HepG2 (cell line): ENCODE measurements around the gene KCNF1. TPM values are rescaled to one million over a fixed set of nuclear protein-coding genes. Genes with fewer than 3 reads are reported as not detected.

ENCODE experiments used
- ATAC-seq: fragments of 200-7000 bp; cut with Tn5 transposase; 3 replicates; pipeline ENCODE4 v1.9.1; 2020; ENCODE audit warnings: mild to moderate bottlenecking, moderate library complexity
- BruUV-seq: library from RNA; stranded (reverse); fragments of 400-500 nt; replicated peaks from 2 replicates; lab custom pipeline; 2021; lab: Mats Ljungman, UMichigan
- CTCF ChIA-PET: fragments of 300-600 bp; formaldehyde crosslinking; extraction: SDS; loops from one replicate; lab custom pipeline; 2021; ENCODE audit warnings: low total read pairs, inconsistent platforms, low intra/inter-chr PET ratio; lab: Yijun Ruan, JAX
- POLR2A ChIA-PET: fragments of 350-600 bp; sonication (Branson Sonifier 250); formaldehyde crosslinking; loops from one replicate; lab custom pipeline; 2020; ENCODE audit warnings: antibody characterized with exemption, inconsistent platforms; lab: Yijun Ruan, JAX
- DNase-seq: peaks from one replicate; pipeline ENCODE4 v3.0.0-alpha.2; 2015; ENCODE audit warnings: low spot score
- FAIRE-seq: peaks from 3 replicates; lab custom pipeline; 2011; peaks lifted over from hg19 to GRCh38; lab: Jason Lieb, UNC
- H2AFZ ChIP-seq: one replicate; pipeline ENCODE4 v1.6.1; 2011; ENCODE audit warnings: low read length, inconsistent platforms
- H3K27ac ChIP-seq: fragments of 300-600 bp; 3 replicates; pipeline ENCODE4 v1.8.0; 2011; ENCODE audit warnings: mixed run types, mild to moderate bottlenecking, mixed read lengths, low read length, inconsistent platforms; ENCODE audit not compliant: insufficient read depth; ENCODE audit errors: extremely low read length
- H3K27me3 ChIP-seq, 2 experiments: fragments of 200-600 bp in 1 of 2; 2 replicates in 1 of 2; 3 replicates in 1 of 2; pipeline versions ENCODE4 v1.6.0 to v1.8.0; 2011; ENCODE audit warnings: low read length in 2 of 2, mild to moderate bottlenecking in 2 of 2, moderate library complexity in 2 of 2, inconsistent platforms in 1 of 2; ENCODE audit not compliant: insufficient read depth in 2 of 2, control insufficient read depth in 1 of 2
- H3K36me3 ChIP-seq, 2 experiments: fragments of 200-600 bp in 1 of 2; replicated peaks in 1 of 2; 2 replicates in 1 of 2; 3 replicates in 1 of 2; pipeline versions ENCODE4 v1.5.1 to v1.8.0; 2011; ENCODE audit warnings: low read length in 2 of 2, inconsistent platforms in 1 of 2; ENCODE audit not compliant: insufficient read depth in 2 of 2, control insufficient read depth in 1 of 2
- H3K4me1 ChIP-seq: 2 replicates; pipeline ENCODE4 v1.5.1; 2012; ENCODE audit warnings: low read length, inconsistent platforms; ENCODE audit not compliant: insufficient read depth
- H3K4me2 ChIP-seq: 2 replicates; pipeline ENCODE4 v1.6.0; 2011; ENCODE audit warnings: low read depth, low read length, inconsistent platforms
- H3K4me3 ChIP-seq, 3 experiments: fragments of 200-600 bp in 1 of 3; sonication (generic), shearing (Covaris generic) in 1 of 3; replicated peaks in 1 of 3; 2 replicates each; pipeline ENCODE4 v1.5.1; 2011 to 2016; ENCODE audit warnings: low read length in 3 of 3, inconsistent platforms in 2 of 3, low read depth in 2 of 3, mild to moderate bottlenecking in 2 of 3, control low read depth in 1 of 3, mixed read lengths in 1 of 3; ENCODE audit not compliant: insufficient read depth in 1 of 3
- H3K79me2 ChIP-seq: one replicate; pipeline ENCODE4 v1.6.1; 2011; ENCODE audit warnings: low read length, inconsistent platforms; ENCODE audit not compliant: insufficient read depth
- H3K9ac ChIP-seq: 2 replicates; pipeline ENCODE4 v1.6.0; 2011; ENCODE audit warnings: mild to moderate bottlenecking, low read depth, low read length, inconsistent platforms; ENCODE audit not compliant: insufficient read depth
- H3K9me3 ChIP-seq: 2 replicates; pipeline ENCODE4 v1.5.1; 2012; ENCODE audit warnings: mild to moderate bottlenecking, low read length
- H4K20me1 ChIP-seq: 2 replicates; pipeline ENCODE4 v1.6.0; 2011; ENCODE audit warnings: inconsistent platforms, mild to moderate bottlenecking, low read length, moderate library complexity; ENCODE audit not compliant: insufficient read depth
- ARNT2 ChIP-seq: sonication (generic); formaldehyde crosslinking; IDR thresholded peaks from 2 replicates; pipeline ENCODE4 v1.8.0; 2022; ENCODE audit warnings: mild to moderate bottlenecking, low read depth, missing genetic modification reagents, moderate library complexity
- NFKB2 ChIP-seq: sonication (generic); formaldehyde crosslinking; IDR thresholded peaks from 2 replicates; pipeline ENCODE4 v1.4.0; 2020; ENCODE audit warnings: missing genetic modification reagents, borderline replicate concordance
- SYNCRIP ChIP-seq: fragments of 200-400 bp; formaldehyde crosslinking; IDR thresholded peaks from 2 replicates; pipeline ENCODE4 v1.6.1; 2018; ENCODE audit warnings: mild to moderate bottlenecking, low read depth, low read length; ENCODE audit not compliant: insufficient read depth
- ZBTB40 ChIP-seq, 2 experiments: fragments of 450-650 bp in 1 of 2; sonication (generic) in 1 of 2; formaldehyde crosslinking in 1 of 2; IDR thresholded peaks; 2 replicates each; pipeline versions ENCODE4 v1.6.1 to v1.8.0; 2016 to 2022; ENCODE audit warnings: antibody characterized with exemption in 1 of 2, mild to moderate bottlenecking in 1 of 2, missing genetic modification reagents in 1 of 2
- ZNF12 ChIP-seq: sonication (generic); formaldehyde crosslinking; IDR thresholded peaks from 2 replicates; pipeline ENCODE4 v1.5.0; 2020; ENCODE audit warnings: missing genetic modification reagents
- ZNF207 ChIP-seq: fragments of 450-650 bp; IDR thresholded peaks from 2 replicates; pipeline ENCODE4 v1.6.1; 2016; ENCODE audit warnings: antibody characterized with exemption, borderline replicate concordance
- ZNF329 ChIP-seq: sonication (generic); formaldehyde crosslinking; IDR thresholded peaks from 2 replicates; pipeline ENCODE4 v1.9.0; 2021; ENCODE audit warnings: low read depth, mild to moderate bottlenecking, missing genetic modification reagents
- ZNF362 ChIP-seq: sonication (generic); formaldehyde crosslinking; IDR thresholded peaks from 2 replicates; pipeline ENCODE4 v1.4.0; 2020; ENCODE audit warnings: missing genetic modification reagents, mild to moderate bottlenecking, borderline replicate concordance
- ZNF75D ChIP-seq: sonication (generic); formaldehyde crosslinking; IDR thresholded peaks from 2 replicates; pipeline ENCODE4 v1.8.1; 2023; ENCODE audit warnings: missing genetic modification reagents, mild to moderate bottlenecking, borderline replicate concordance
- ZNF850 ChIP-seq: sonication (generic); formaldehyde crosslinking; conservative IDR thresholded peaks from 2 replicates; pipeline ENCODE4 v1.9.0; 2021; ENCODE audit warnings: mild to moderate bottlenecking, missing genetic modification reagents
- WGBS: methylation state at CpG from one replicate; pipeline ENCODE4 v1.1.6; 2017; ENCODE audit warnings: low lambda C conversion rate; 5-methylcytosine and 5-hydroxymethylcytosine counted together
- in situ Hi-C: cut with HindIII; loops from 2 replicates; pipeline ENCODE4 v1.10.0; 2017; ENCODE audit warnings: low pct_unique_long_range_greater_than_20kb; ENCODE audit not compliant: extremely low pct_ligation_motif_present
- intact Hi-C: fragments of 100-400 bp; cut with micrococcal nuclease; formaldehyde crosslinking; loops from one replicate; pipeline ENCODE4 v1.10.0; 2022; ENCODE audit not compliant: unreplicated experiment
- polyA plus RNA-seq, 8 experiments: library from polyadenylated mRNA; depleted of rRNA in 3 of 8; stranded (reverse) in 7 of 8; unstranded in 1 of 8; fragments of >200 nt; fragmentation: Illumina TruSeq in 4 of 8; extraction: Trizol in 4 of 8; gene quantifications; 2 replicates each; pipeline versions ENCODE4 v1.2.1 to v1.2.3, GENCODE V29; 2011 to 2016; ENCODE audit warnings: low read depth in 4 of 8, missing spikeins in 1 of 8, mixed read lengths in 1 of 8; ENCODE audit not compliant: insufficient read depth in 1 of 8
- total RNA-seq, 5 experiments: library from RNA; depleted of rRNA; stranded (reverse); fragments of >200 nt; fragmentation: Illumina TruSeq; extraction: Trizol; gene quantifications; 2 replicates each; pipeline ENCODE4 v1.2.3, GENCODE V29; 2016; ENCODE audit warnings: low read depth in 1 of 5

The KCNF1 gene
- total and polyA plus RNA-seq, 2 of the 13 experiments (the other 11 are each of a cell fraction or from before 2014, with no cell fraction given) = 0.09 to 0.12 TPM

- 22% methylated on average over 17 of the region's 17 CpGs for WGBS
- ChIA-PET POLR2A (interaction anchor here (0.5 to 1.9 kb wide), 2 partner anchors 124 to 523 kb away, joined by 3 to 6 read pairs; partner anchors contain the start of gene PDIA6), CTCF (no interaction called here)
- Histone ChIP-seq H2AFZ (no peak overlapping the region), H3K4me2 (peak overlapping the region; percentile 45), H3K4me3 (no peak overlapping the region), H3K4me1 (peaks cover 48% of the 10 kb centered on the region), H3K27me3 (peaks cover 7 to 21% of the 10 kb centered on the region in 2 experiments; a peak in 3 of 5 replicates), H3K9me3 (peaks cover 20% of the 10 kb centered on the region), H3K27ac (peak overlapping the region; percentile 48), H3K36me3 (no peaks in the 10 kb centered on the region), H3K79me2 (no peaks in the 10 kb centered on the region), H3K9ac (no peak overlapping the region), H4K20me1 (no peaks in the 10 kb centered on the region)
- ATAC-seq (peak; percentile 98), FAIRE-seq (peak; percentile 99), DNase-seq (peak; percentile 98)
- BruUV-seq = no TSS peak
- intact Hi-C loops (no loop called here), in situ Hi-C loops (no loop called here)
- TF ChIP-seq NFKB2 (CRISPR knock-in tag) (no peak), ZNF75D (no peak), ZNF362 (CRISPR knock-in tag) (no peak), ZNF207 (no peak), ZNF12 (peak; percentile 95), ARNT2 (CRISPR knock-in tag) (no peak), ZNF329 (CRISPR knock-in tag) (no peak), SYNCRIP (no peak), ZBTB40 (IDR thresholded peaks at IDR 0.05) (no peak), ZBTB40 (CRISPR knock-in tag; IDR thresholded peaks at IDR 0.05) (no peak), ZNF850 (no peak)
Observed at GRCh38 chr2:10935953-10936942, 24.5 kb downstream of the KCNF1 start.
